Endothelial cell of umbilical vein (primary cell): Measurements from ENCODE around the gene RNF32.

ENCODE experiments used
- CTCF ChIP-seq, 2 donors: IDR thresholded peaks; 1 replicate in 1 of 2; 2 replicates in 1 of 2; pipeline ENCODE4 v1.5.1; 2011; ENCODE audit warnings: low read length in 2 of 2, mild to moderate bottlenecking in 2 of 2, moderate library complexity in 2 of 2, control low read depth in 1 of 2, inconsistent platforms in 1 of 2, low read depth in 1 of 2; ENCODE audit not compliant: insufficient read depth in 1 of 2; ENCODE audit errors: extremely low read depth in 1 of 2
- EZH2 ChIP-seq: IDR thresholded peaks from 2 replicates; pipeline ENCODE4 v1.6.1; 2012; ENCODE audit warnings: borderline replicate concordance, low read depth, mild to moderate bottlenecking, moderate library complexity, low read length, inconsistent platforms; ENCODE audit not compliant: severe bottlenecking
- FOS ChIP-seq: IDR thresholded peaks from 2 replicates; pipeline ENCODE4 v1.6.1; 2011; ENCODE audit warnings: mild to moderate bottlenecking, low read length, moderate library complexity, borderline replicate concordance; ENCODE audit not compliant: insufficient read depth
- GATA2 ChIP-seq: IDR thresholded peaks from 2 replicates; pipeline ENCODE4 v1.7.0; 2011; ENCODE audit warnings: low read depth, mild to moderate bottlenecking, moderate library complexity, mixed read lengths, low read length; ENCODE audit not compliant: insufficient read length, insufficient read depth
- JUN ChIP-seq: IDR thresholded peaks from 2 replicates; pipeline ENCODE4 v1.6.1; 2011; ENCODE audit warnings: borderline replicate concordance, low read depth; ENCODE audit not compliant: insufficient read length, insufficient read depth
- MYC ChIP-seq: IDR thresholded peaks from one replicate; pipeline ENCODE4 v1.6.1; 2011; ENCODE audit warnings: mild to moderate bottlenecking, low read depth, low read length
- POLR2A ChIP-seq: IDR thresholded peaks from 2 replicates; pipeline ENCODE4 v1.6.1; 2012; ENCODE audit warnings: low read depth, mild to moderate bottlenecking, control low read depth, low read length
- POLR2AphosphoS5 ChIP-seq: IDR thresholded peaks from 2 replicates; pipeline ENCODE4 v1.6.1; 2012; ENCODE audit warnings: low read depth, mild to moderate bottlenecking, control low read depth, low read length, moderate library complexity; ENCODE audit not compliant: insufficient read depth
- TF ChIP-seq, protein P1 (sequence below): IDR thresholded peaks from 2 replicates; pipeline ENCODE4 v1.6.1; 2011; ENCODE audit not compliant: insufficient read depth, insufficient read length

- TF ChIP-seq MYC: no peak
- no peak for TF ChIP-seq CTCF (IDR thresholded peaks at IDR 0.05; ENCODE audit: extremely low read depth in 1 of 2, insufficient read depth in 1 of 2, low read depth in 1 of 2, low read length in 2 of 2)
- no peak for TF ChIP-seq POLR2AphosphoS5
- TF ChIP-seq JUN: no peak
- TF ChIP-seq GATA2: no peak
- no peak for TF ChIP-seq POLR2A
- TF ChIP-seq FOS: no peak
- TF ChIP-seq, protein P1, sequence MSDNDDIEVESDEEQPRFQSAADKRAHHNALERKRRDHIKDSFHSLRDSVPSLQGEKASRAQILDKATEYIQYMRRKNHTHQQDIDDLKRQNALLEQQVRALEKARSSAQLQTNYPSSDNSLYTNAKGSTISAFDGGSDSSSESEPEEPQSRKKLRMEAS: no peak
- no peak for TF ChIP-seq EZH2
These were observed 17.1 kb downstream of the RNF32 start for GRCh38 chr7:156657681-156658080.
